Left ventricle myocardium superior (tissue), 1 donor: ENCODE results near the gene CCDC88B. TPM values are rescaled to one million over a fixed set of nuclear protein-coding genes. Genes with fewer than 3 reads are reported as not detected.

Source experiments
- ATAC-seq: fragments of 200-7000 bp; cut with Tn5 transposase; one replicate; pipeline ENCODE4 v1.9.1; 2020; ENCODE audit warnings: mild to moderate bottlenecking, moderate library complexity
- DNase-seq: peaks from one replicate; pipeline ENCODE4 v3.0.0-alpha.2; 2020
- intact Hi-C: fragments of 100-400 bp; cut with micrococcal nuclease; formaldehyde crosslinking; loops from one replicate; pipeline ENCODE4 v1.11.0; 2022
- total RNA-seq: library from RNA; stranded (reverse); fragmentation: NEBNext Ultra II Directional; extraction: Animal tissue kit (Norgen Biotek cat#: 25700); gene quantifications from one replicate; pipeline ENCODE4 v1.2.1, GENCODE V29; 2021
- donor health status: DM: no; HTN: yes; CAD: no; lungs with severe emphysema.

The CCDC88B gene
- total RNA-seq, 1 donor from 2014 or later, result 7.2 TPM

GRCh38 chr11:64340671-64341335 lies 799 bp downstream of the CCDC88B start:
- intact Hi-C loops, result no loop called here
- DNase-seq (peak; percentile 65), ATAC-seq (no peak)

- ATAC-seq (no peak), DNase-seq (no peak)
Measured at GRCh38 chr11:64341429-64341828, 1.4 kb downstream of the CCDC88B start.

GRCh38 chr11:64341851-64342791 lies 2.1 kb downstream of the CCDC88B start:
- ATAC-seq, result peak; percentile 95
- intact Hi-C loops, result no loop called here
- DNase-seq, result peak; percentile 94

More at GRCh38 chr11:64341429-64341828, 1.4 kb downstream of the CCDC88B start:
- intact Hi-C loops, result no loop called here

GRCh38 chr11:64342869-64343745 lies 3.1 kb downstream of the CCDC88B start:
- ATAC-seq (no peak), DNase-seq (no peak)
- intact Hi-C loops, result no loop called here

- intact Hi-C loops, result no loop called here
- ATAC-seq (peak; percentile 25), DNase-seq (no peak)
Measured at GRCh38 chr11:64343767-64344559, 4.0 kb downstream of the CCDC88B start.

GRCh38 chr11:64344787-64345186 lies 4.8 kb downstream of the CCDC88B start:
- intact Hi-C loops, result no loop called here
- ATAC-seq (no peak), DNase-seq (no peak)

- intact Hi-C loops, result no loop called here
- no peak for DNase-seq
- no peak for ATAC-seq
Measured at GRCh38 chr11:64347193-64347867, 7.3 kb downstream of the CCDC88B start.

- no peak for DNase-seq
- no peak for ATAC-seq
- intact Hi-C loops, result no loop called here
Measured at GRCh38 chr11:64348383-64349024, 8.5 kb downstream of the CCDC88B start.

GRCh38 chr11:64349025-64349387 lies 9.0 kb downstream of the CCDC88B start:
- intact Hi-C loops, result no loop called here
- DNase-seq, result no peak
- ATAC-seq, result no peak

GRCh38 chr11:64349404-64349803 lies 9.4 kb downstream of the CCDC88B start:
- no peak for ATAC-seq
- intact Hi-C loops, result no loop called here
- DNase-seq, result no peak

- intact Hi-C loops, result no loop called here
- DNase-seq (no peak), ATAC-seq (no peak)
Measured at GRCh38 chr11:64351136-64351631, 11.2 kb downstream of the CCDC88B start.

GRCh38 chr11:64352099-64352994 lies 12.3 kb downstream of the CCDC88B start:
- intact Hi-C loops, result no loop called here

GRCh38 chr11:64352995-64353714 lies 13.2 kb downstream of the CCDC88B start:
- intact Hi-C loops, result no loop called here
- DNase-seq, result no peak
- ATAC-seq, result no peak

More at GRCh38 chr11:64352099-64352994, 12.3 kb downstream of the CCDC88B start:
- DNase-seq, result no peak
- ATAC-seq, result no peak

- DNase-seq, result no peak
- ATAC-seq, result no peak
- intact Hi-C loops, result no loop called here
Measured at GRCh38 chr11:64353715-64354506, 13.9 kb downstream of the CCDC88B start.
